GM19023 (cell line): ENCODE results near the gene SLX4.

Source experiments
- ATAC-seq: cut with Tn5 transposase; IDR thresholded peaks from one replicate; pipeline ENCODE4 v1.9.1; 2021; ENCODE audit warnings: mild to moderate bottlenecking, moderate library complexity; ENCODE audit not compliant: unreplicated experiment

SLX4 gene

DNA sequence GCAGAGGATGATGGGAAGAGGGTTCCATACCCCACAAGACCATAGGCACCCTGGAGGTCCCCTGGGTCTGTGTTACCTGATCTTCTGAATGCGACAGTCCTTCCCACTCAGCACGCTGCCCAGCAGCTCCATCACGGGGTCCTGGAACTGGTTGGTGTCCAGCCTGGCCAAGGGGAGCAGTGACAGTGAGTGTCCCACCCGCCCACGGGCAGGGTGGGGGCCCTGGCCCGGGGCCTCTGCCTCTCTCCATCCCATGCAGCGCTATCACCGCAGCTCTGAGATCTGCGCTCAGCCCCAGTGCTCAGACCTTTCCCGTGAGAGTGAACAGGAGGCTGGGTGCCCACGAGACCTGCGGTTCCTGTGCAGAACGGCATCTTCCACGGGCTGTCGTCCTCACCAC, 49.8 kb downstream of the SLX4 start:
- no peak for ATAC-seq

DNA sequence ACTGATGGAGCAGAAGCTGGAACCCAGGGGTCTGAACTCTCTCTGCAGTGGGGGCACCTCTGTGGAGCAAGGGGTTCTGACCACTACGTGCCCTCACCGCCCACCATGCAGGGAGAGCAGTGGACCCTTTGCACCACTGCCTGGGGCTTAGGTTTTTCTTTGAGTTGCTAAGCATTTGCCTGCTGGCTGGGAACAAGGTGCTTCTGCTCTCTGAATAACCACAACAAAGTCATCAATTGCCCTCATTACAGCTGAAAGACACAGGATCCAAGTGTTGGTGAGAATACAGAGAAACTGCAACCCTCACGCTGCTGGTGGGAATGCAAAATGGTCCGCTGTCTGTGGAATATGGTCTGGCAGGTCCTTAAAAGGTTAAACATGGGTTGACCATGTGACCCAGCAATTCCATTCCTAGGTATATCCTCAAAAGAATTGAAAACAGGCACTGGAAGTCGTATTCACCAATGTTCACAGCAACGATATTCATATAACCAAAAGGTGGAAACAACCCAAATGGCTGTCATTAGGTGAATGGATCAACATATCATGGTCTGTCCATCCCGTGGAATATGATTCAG, 57.0 kb downstream of the SLX4 start:
- ATAC-seq = no peak

DNA sequence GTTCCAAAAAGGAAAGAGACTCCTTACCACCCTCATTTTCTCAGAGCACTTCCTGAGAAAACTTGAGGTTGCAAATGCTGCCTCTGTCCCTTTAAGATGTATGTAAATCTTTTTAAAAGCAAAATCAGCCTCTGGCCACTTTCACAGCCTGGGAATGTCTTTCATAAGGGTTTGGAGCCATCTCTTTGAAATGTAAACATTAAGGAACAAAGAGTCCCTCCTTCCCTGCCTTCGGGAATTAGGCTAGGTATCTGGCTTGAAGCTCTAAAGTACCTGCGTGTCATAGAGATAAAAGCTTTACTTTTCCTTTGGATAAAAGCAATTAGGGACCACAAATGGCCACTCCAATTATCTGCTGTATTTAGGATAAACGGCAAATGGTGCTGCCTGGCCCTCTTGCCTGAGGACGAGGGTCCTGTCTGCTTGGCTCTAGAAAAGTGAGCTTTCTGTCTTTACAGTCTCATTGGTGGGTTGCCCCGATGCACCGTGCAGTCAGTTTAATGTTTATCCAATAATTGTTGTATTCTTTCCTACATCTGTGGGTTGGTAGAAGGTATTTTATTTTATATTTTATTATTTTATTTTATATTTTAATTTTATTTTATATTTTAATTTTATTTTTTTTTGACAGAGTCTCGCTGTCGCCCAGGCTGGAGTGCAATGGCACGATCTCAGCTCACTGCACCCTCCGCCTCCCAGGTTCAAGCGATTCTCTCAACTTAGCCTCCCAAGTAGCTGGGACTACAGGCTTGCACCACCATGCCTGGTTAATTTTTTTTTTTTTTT, 58.1 kb downstream of the SLX4 start:
- no peak for ATAC-seq

DNA sequence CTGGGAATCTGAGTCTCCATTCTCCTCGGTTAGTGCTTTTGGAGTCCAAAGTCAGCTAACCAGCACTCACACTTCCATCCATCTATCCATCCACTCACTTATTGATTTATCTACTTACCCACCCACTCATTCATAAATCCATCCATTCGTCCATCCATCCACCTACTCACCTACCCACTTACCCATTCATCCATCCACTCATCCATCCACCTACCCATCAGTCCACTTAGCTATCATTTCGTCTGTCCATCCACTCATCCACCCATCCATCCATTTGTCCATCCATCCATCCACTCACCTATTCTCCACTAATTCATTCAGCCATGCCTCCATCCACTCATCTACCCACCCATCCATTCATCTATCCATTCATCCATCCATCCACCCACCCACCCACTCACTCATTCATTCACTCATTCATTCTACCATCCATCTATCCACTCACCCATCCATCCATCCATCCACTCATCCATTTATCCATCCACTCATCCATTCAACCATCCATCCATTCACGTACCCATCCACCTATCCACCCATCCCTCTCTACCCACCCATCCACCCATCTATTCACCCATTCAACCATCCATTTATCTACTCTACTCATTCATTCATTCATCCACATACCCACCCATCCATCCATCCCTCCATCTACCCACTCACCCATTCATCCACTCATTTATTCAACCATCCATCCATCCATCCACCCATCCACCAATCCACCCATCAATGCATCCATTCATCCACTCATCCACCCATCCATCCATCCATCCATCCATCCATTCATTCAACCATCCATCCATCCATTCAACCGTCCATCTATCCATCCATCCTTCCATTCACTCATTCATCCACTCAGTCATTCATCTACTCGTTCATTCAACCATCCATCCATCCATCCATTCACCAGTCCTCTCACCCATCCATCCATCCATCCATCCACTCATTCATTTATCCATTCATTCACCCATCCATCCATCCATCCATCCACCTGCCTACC, 60.3 kb downstream of the SLX4 start:
- no peak for ATAC-seq

DNA sequence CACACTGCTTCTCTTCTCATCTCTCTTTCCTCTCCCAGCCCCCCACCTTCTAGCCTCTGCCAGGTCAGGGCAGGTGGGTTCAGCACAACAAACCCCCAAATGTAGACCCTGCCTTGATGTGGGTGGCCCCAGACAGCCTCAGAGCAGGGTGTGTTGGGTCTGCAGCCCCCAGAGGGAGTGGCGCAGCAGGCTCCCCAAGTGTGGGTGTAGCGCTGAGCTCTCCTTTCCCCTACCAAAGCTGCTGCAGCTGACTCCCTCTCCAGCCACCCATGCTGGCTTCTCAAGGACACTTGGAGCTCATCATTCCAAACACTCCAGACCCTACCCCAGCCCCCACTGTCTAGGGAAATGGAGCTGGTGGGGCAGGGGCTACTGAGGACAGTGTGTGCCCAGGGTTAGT, 61.5 kb downstream of the SLX4 start:
- ATAC-seq = no peak

DNA sequence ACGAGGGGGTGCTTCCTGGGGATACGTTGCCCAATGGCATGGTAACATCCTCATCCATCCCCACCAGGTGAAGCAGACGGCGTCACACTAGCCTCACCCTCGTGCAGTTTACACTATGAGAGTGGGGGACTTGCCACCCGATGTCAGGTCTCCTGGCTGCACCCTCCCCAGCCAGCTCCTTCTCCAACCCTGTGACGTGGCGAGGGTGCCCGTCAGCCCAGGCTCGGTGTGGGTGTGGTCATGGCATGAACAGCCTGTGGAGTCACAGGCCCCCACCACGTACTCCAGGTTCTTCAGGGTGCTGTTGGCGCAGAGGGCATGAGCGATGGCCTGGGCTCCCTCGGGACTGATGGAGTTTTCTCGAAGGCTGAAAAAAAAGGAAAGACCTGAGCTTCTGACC, 62.5 kb downstream of the SLX4 start:
- no peak for ATAC-seq

DNA sequence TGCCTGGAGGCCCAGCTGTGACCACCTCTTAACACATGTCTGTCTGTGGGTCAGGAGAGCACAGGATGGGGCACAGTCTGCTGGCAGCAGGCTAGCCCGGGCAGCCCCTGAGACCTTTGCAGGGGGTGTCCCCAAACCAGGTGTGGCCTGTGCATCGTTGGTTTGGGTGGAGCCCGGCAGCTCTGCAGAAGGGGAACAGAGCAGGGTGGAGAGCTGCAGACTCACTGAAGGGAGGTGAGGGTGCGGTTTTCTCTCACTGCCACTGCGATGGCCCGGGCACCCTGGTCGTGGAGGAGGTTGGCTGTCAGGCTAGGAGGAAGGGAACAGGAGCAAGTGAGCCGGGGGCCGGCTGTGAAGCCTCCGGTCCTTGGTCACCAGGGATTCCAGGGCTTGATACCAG, 63.0 kb downstream of the SLX4 start:
- ATAC-seq = no peak

DNA sequence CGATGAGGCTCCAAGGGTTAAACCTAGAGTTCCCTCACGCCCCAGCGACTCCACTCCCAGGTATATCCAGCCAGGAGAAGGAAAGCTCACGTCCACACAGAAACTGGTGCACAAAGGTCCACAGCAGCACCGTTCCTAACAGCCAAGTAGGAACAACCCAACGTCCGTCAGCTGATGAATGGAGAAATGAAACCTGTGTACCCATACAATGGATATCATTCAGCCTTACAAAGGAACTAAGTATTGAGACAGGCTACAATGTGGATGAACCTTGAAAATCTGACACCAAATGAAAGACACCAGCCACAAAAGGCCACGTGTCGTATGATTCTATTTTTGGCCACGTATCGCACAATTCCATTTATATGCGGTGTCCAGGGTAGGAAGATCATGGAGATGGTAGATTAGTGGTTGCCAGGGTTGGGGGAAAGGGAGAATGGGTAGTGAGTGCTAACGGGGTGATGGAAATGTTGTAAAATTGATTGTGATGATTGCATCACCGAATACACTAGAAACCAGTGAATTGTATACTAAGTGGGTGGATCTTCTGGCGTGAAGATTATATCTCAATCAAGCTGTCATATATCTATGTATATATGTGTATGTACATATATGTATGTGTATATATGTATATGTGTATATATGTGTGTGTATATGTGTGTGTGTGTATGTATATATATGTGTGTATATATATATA, 64.3 kb downstream of the SLX4 start:
- ATAC-seq = no peak

DNA sequence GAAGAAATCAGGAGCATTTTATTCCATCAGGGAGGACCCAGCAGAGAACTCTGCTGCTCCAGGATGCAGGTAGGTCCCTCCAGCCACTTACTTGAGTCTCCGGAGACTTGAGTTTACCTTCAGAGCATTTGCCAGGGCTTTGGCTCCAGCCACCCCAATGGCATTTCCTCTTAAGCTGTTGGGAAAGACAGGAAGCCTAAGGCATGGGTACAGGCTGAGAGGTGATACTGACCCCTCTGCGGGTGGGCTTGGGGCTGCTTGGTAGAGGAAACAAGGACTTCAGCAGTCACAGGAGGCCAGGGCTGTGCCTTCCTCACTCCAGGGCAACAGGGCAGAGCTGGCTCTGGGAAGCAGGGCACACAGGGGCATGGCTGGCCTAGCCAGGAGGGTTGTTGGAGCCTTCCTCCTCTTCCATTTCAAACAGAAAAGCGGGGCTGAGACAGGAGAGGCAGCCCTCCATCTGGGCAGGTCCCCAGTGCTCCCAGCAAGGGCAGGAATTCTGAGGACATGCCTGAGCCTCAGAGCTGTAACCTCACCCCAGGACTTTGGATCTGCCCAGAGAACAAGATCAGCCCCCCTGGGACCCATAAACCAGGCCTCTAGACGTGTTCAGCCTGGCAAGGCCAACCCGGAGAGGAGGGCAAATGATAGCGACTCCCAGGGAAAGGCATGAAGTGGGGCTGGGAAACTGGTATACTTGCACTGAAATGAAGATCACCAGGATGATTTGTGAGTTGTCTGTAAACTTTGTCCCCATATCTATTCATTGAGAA, 68.6 kb downstream of the SLX4 start:
- ATAC-seq = no peak

DNA sequence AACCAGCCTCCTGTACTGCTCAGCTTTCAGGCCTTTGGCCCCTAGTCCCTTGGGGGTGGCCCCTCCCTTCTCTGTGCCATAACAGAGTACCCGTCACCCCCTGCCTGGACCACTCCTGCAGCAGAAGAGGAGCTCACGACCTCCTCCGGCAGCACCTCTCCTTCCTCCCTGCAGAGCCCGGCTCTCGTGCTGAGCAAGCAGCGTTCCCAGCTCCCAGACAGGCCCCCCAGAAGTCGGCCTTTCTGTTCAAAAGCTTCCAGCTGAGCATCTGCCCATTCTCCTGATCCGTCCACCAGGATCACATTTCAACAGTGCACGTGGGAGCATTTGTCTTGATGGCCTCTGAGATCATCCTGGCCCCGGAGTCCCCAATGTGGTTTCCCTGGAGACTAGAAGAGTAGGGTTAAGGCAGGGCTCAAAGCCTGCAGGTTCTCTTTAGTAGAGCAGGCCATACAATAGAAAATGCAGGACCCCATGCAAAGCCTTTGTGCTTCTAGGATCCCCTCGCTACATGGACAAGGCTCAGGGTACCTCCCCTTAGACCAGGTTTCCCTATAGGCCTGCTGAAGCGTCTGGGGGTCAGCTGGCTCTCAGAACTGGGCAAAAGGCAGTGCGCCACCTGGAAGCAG, 69.8 kb downstream of the SLX4 start:
- no peak for ATAC-seq

DNA sequence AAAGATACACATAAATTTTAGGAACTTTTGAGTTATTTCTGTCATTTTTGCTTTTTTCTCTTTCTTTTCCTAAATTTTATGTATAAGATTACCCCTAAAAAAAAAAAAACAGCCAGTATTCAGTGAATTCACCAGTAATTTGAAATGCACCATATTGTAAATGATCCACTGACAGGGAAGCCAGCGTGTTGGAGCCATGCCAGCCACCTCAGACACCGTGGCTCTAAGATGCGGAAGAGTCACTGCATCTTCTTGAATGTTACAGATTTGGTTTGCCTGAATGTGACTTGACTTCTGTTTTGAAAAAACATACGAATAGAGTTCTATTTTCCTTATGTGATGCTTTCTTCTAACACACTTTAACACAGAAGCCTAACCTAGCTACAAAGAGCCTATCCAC, 73.2 kb downstream of the SLX4 start:
- ATAC-seq = no peak

DNA sequence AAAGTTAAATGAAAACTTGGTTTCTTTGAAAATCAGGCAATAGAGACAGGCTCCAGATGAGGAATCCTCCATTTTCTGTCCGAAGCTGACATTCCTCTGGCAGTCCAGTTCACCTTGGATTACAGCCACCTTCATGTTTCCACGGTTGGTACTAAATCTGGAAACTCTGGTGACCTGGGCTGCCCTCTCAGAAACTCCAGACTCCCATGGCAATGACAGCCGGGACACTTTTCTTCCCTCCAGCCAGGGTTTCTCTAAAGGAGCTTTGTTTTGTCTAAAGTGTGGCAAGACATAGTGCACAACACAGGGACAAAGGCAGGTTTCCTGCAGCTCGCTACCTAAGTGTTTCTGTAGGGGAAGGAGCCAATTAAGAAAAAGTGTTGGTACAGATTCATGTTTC, 74.6 kb downstream of the SLX4 start:
- no peak for ATAC-seq

DNA sequence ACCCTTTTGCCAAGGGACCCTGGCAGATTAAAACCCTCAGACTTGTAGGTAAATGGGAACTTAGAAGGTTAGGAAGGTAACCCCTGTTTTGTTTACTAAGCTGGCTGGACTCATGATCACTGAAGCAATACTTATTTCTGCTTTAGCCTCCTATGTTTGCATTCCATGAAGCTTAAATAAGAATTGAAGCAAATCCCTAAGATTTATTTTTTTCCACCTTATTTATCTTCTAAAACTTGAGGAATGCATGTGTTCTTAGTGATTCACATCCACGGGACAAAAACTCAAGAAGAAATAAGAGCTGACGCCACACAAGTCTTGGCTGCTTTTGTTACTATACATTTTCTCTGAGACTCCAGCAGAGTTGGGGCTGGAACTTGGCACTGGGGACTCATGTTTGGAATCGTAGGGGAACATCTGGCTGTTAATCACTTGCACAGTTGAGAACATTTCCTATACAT, 75.1 kb downstream of the SLX4 start:
- ATAC-seq = no peak

DNA sequence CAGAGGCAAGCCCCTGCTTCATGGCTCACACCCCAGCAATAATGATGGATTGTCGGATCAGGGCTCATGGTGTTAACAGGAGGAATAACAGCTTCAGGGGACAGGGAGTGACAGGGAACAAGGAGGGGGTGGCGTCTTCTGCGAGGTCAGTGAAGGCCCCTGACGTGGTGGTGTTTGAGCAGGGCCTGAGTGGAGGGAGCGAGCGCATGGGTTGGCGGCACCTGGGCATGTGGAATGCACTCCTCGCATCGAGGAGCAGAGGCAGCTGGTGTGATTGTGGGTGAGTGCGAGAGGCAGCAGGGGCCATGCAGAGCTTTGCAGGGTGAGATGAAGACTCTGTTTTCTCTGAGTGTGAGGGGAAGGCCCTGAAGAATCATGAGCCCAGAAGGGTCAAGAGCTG, 77.3 kb downstream of the SLX4 start:
- no peak for ATAC-seq

DNA sequence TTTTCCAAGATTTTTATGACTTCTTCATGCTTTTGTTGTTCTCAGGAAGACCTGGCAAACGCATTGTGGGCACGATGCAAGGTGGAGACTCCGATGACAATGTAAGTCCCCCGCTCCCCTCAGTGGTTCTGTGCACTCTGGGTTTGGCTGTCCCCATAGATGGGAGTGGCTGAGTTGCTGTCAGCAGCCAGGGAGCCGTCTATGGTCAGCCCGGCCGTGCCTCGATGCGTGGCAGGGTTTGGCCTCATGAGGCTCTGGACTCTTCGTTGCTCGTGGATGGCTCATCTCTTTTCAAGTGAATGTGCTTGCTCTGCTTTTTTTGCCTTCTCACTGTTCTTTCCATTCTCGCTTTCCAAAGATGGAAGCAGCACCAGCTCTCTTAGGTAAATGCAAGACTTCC, 78.7 kb downstream of the SLX4 start:
- ATAC-seq = no peak
